Keratinocyte (primary cell): ENCODE measurements around the gene TAB3. TPM values are rescaled to one million over a fixed set of nuclear protein-coding genes. Genes with fewer than 3 reads are reported as not detected.

ENCODE experiments used
- DNase-seq: peaks from one replicate; pipeline ENCODE4 v3.0.0-alpha.2; 2011; ENCODE audit warnings: low read depth, missing footprints, low spot score
- FAIRE-seq: peaks from 2 replicates; lab custom pipeline; 2011; peaks lifted over from hg19 to GRCh38; lab: Jason Lieb, UNC
- H2AFZ ChIP-seq: 2 replicates; pipeline ENCODE4 v1.6.0; 2012; ENCODE audit warnings: low read length, control low read depth, inconsistent platforms; ENCODE audit not compliant: control insufficient read depth
- H3K27ac ChIP-seq: 2 replicates; pipeline ENCODE4 v1.5.1; 2011; ENCODE audit warnings: low read length; ENCODE audit not compliant: control insufficient read depth, insufficient read depth
- H3K27me3 ChIP-seq: 3 replicates; pipeline ENCODE4 v1.6.0; 2011; ENCODE audit warnings: low read length; ENCODE audit not compliant: control insufficient read depth, insufficient read depth; ENCODE audit errors: extremely low read depth
- H3K36me3 ChIP-seq, 2 experiments: 2 replicates in 1 of 2; 3 replicates in 1 of 2; pipeline ENCODE4 v1.5.1; 2011; ENCODE audit warnings: low read length in 2 of 2, mild to moderate bottlenecking in 1 of 2; ENCODE audit not compliant: control insufficient read depth in 2 of 2, insufficient read depth in 2 of 2; ENCODE audit errors: extremely low read depth in 1 of 2
- H3K4me1 ChIP-seq: 3 replicates; pipeline ENCODE4 v1.5.1; 2011; ENCODE audit warnings: low read length; ENCODE audit not compliant: control insufficient read depth, insufficient read depth; ENCODE audit errors: extremely low read depth
- H3K4me2 ChIP-seq: 3 replicates; pipeline ENCODE4 v1.6.0; 2011; ENCODE audit warnings: low read depth, low read length; ENCODE audit not compliant: control insufficient read depth, insufficient read depth; ENCODE audit errors: extremely low read depth
- H3K4me3 ChIP-seq, 3 experiments: fragments of 200-600 bp in 1 of 3; sonication (generic) in 1 of 3; 2 replicates in 2 of 3; 3 replicates in 1 of 3; pipeline ENCODE4 v1.5.1; 2011 to 2016; ENCODE audit warnings: low read length in 3 of 3, mild to moderate bottlenecking in 3 of 3, control low read depth in 2 of 3, inconsistent platforms in 1 of 3, low read depth in 1 of 3, mixed read lengths in 1 of 3, mixed run types in 1 of 3, moderate library complexity in 1 of 3; ENCODE audit not compliant: control insufficient read depth in 2 of 3, insufficient read depth in 2 of 3; ENCODE audit errors: extremely low read depth in 1 of 3
- H3K79me2 ChIP-seq: 2 replicates; pipeline ENCODE4 v1.6.0; 2012; ENCODE audit warnings: low read length; ENCODE audit not compliant: control insufficient read depth, insufficient read depth
- H3K9ac ChIP-seq: 3 replicates; pipeline ENCODE4 v1.6.0; 2011; ENCODE audit warnings: low read length; ENCODE audit not compliant: control insufficient read depth, insufficient read depth; ENCODE audit errors: extremely low read depth
- H3K9me1 ChIP-seq: 3 replicates; pipeline ENCODE4 v1.6.0; 2011; ENCODE audit warnings: low read length; ENCODE audit not compliant: control insufficient read depth, insufficient read depth; ENCODE audit errors: extremely low read depth
- H3K9me3 ChIP-seq: 2 replicates; pipeline ENCODE4 v1.5.1; 2012; ENCODE audit warnings: low read depth, low read length; ENCODE audit not compliant: control insufficient read depth
- H4K20me1 ChIP-seq: 3 replicates; pipeline ENCODE4 v1.6.0; 2011; ENCODE audit warnings: low read length; ENCODE audit not compliant: control insufficient read depth, insufficient read depth; ENCODE audit errors: extremely low read depth
- CTCF ChIP-seq, 3 experiments: IDR thresholded peaks in 1 of 3; conservative IDR thresholded peaks in 1 of 3; optimal IDR thresholded peaks in 1 of 3; 2 replicates in 2 of 3; 3 replicates in 1 of 3; pipeline versions ENCODE3 to v1.5.1; 2011; ENCODE audit warnings: low read length in 3 of 3, mild to moderate bottlenecking in 3 of 3, moderate library complexity in 2 of 3, control low read depth in 1 of 3, inconsistent platforms in 1 of 3; ENCODE audit not compliant: insufficient read depth in 2 of 3; ENCODE audit errors: extremely low read depth in 1 of 3
- EZH2 ChIP-seq: IDR thresholded peaks from one replicate; pipeline ENCODE4 v1.6.1; 2012; ENCODE audit warnings: inconsistent platforms, mild to moderate bottlenecking, low read length, moderate library complexity
- dilution Hi-C: fragments of 300-500 bp; cut with MboI; formaldehyde crosslinking; loops from one replicate; pipeline ENCODE4 v1.7.0; 2020; ENCODE audit warnings: low sequenced_read_pairs; ENCODE audit not compliant: extremely low pct_ligation_motif_present
- polyA plus RNA-seq, 5 experiments: library from polyadenylated mRNA; depleted of rRNA in 3 of 5; stranded (reverse) in 3 of 5; stranded (forward) in 1 of 5; unstranded in 1 of 5; fragments of >200 nt; gene quantifications; 1 replicate in 1 of 5; 2 replicates in 3 of 5; 3 replicates in 1 of 5; pipeline versions ENCODE4 v1.2.1 to v1.2.3, GENCODE V29; 2011 to 2012; ENCODE audit warnings: missing spikeins in 2 of 5, low read depth in 1 of 5, low replicate concordance in 1 of 5

Gene TAB3
- polyA plus RNA-seq, 1 donor (not counting 4 experiments of a cell fraction or from before 2014, with no cell fraction given), result 25.5 TPM

- H2AFZ ChIP-seq, result no peak overlapping the region
- H3K9ac ChIP-seq, result no peak overlapping the region
- peaks cover 17% of the 10 kb centered on the region for H3K4me1 ChIP-seq
- H3K36me3 ChIP-seq, result no peaks in the 10 kb centered on the region
- H3K27me3 ChIP-seq, result no peaks in the 10 kb centered on the region
- no peak overlapping the region for H3K4me2 ChIP-seq
- no peak overlapping the region for H3K27ac ChIP-seq
- dilution Hi-C loops, result no loop called here
- no peaks in the 10 kb centered on the region for H3K9me1 ChIP-seq
- FAIRE-seq (no peak), DNase-seq (no peak)
- H3K4me3 ChIP-seq, result no peak overlapping the region
- peaks cover 51% of the 10 kb centered on the region for H3K79me2 ChIP-seq
- H4K20me1 ChIP-seq, result no peaks in the 10 kb centered on the region
- TF ChIP-seq CTCF (optimal IDR thresholded peaks at IDR 0.05 in 1 of 3, IDR thresholded peaks at IDR 0.05 in 1 of 3, conservative IDR thresholded peaks at IDR 0.05 in 1 of 3; ENCODE audit: extremely low read depth in 1 of 3, insufficient read depth in 2 of 3, low read length in 3 of 3) (no peak), EZH2 (no peak)
- no peaks in the 10 kb centered on the region for H3K9me3 ChIP-seq
These were observed 9.0 kb downstream of the TAB3 start for GRCh38 chrX:30880058-30880457.

- H3K9me3 ChIP-seq, result no peaks in the 10 kb centered on the region
- H3K9ac ChIP-seq, result peak overlapping the region; percentile 69
- H4K20me1 ChIP-seq, result no peaks in the 10 kb centered on the region
- H3K27ac ChIP-seq, result peak overlapping the region; percentile 93
- H3K4me3 ChIP-seq, result peak overlapping the region in 1 of 3 experiments; percentile 53
- FAIRE-seq (peak; percentile 67), DNase-seq (no peak)
- peak overlapping the region; percentile 72 for H3K4me2 ChIP-seq
- H2AFZ ChIP-seq, result peak overlapping the region; percentile 33
- dilution Hi-C loops, result no loop called here
- no peaks in the 10 kb centered on the region for H3K27me3 ChIP-seq
- no peaks in the 10 kb centered on the region for H3K36me3 ChIP-seq
- H3K9me1 ChIP-seq, result no peaks in the 10 kb centered on the region
- H3K4me1 ChIP-seq, result peaks cover 21% of the 10 kb centered on the region
- peaks cover 43% of the 10 kb centered on the region for H3K79me2 ChIP-seq
- no peak for TF ChIP-seq CTCF (optimal IDR thresholded peaks at IDR 0.05 in 1 of 3, IDR thresholded peaks at IDR 0.05 in 1 of 3, conservative IDR thresholded peaks at IDR 0.05 in 1 of 3; ENCODE audit: extremely low read depth in 1 of 3, insufficient read depth in 2 of 3, low read length in 3 of 3)
- TF ChIP-seq EZH2, result no peak
These were observed 12.7 kb downstream of the TAB3 start for GRCh38 chrX:30876367-30876766.
